Loucy (cell line): ENCODE results near the gene ARHGEF39.

ENCODE experiments used
- H2AFZ ChIP-seq: fragments of 200-600 bp; sonication (generic); 2 replicates; pipeline ENCODE4 v1.6.0; 2016; ENCODE audit warnings: antibody characterized with exemption, mild to moderate bottlenecking, low read length, moderate library complexity
- H3F3A ChIP-seq: fragments of 200-600 bp; 2 replicates; pipeline ENCODE4 v1.6.0; 2016; ENCODE audit warnings: antibody characterized with exemption, low read depth, mild to moderate bottlenecking
- H3K27me3 ChIP-seq: fragments of 200-600 bp; sonication (generic); 2 replicates; pipeline ENCODE4 v1.6.1; 2014; ENCODE audit warnings: low read length, mild to moderate bottlenecking; ENCODE audit not compliant: insufficient read depth, poor library complexity, severe bottlenecking
- H3K36me3 ChIP-seq: fragments of 200-600 bp; sonication (generic); 2 replicates; pipeline ENCODE4 v1.6.1; 2016; ENCODE audit warnings: low read length; ENCODE audit not compliant: insufficient read depth
- H3K4me1 ChIP-seq: fragments of 200-600 bp; sonication (generic); 2 replicates; pipeline ENCODE4 v1.5.1; 2014; ENCODE audit warnings: low read length, mild to moderate bottlenecking; ENCODE audit not compliant: insufficient read depth, poor library complexity, severe bottlenecking
- H3K4me2 ChIP-seq: fragments of 200-600 bp; sonication (generic); 2 replicates; pipeline ENCODE4 v1.6.0; 2014; ENCODE audit warnings: antibody characterized with exemption, low read length, low read depth, mild to moderate bottlenecking; ENCODE audit not compliant: poor library complexity, severe bottlenecking
- H3K4me3 ChIP-seq: fragments of 200-600 bp; sonication (generic); 2 replicates; pipeline ENCODE4 v1.5.1; 2014; ENCODE audit warnings: low read length, mild to moderate bottlenecking, mixed read lengths; ENCODE audit not compliant: poor library complexity, severe bottlenecking
- H3K79me2 ChIP-seq: fragments of 200-600 bp; sonication (generic); 2 replicates; pipeline ENCODE4 v1.6.1; 2014; ENCODE audit warnings: low read length; ENCODE audit not compliant: insufficient read depth
- H3K9ac ChIP-seq: fragments of 200-600 bp; sonication (generic); 2 replicates; pipeline ENCODE4 v1.6.0; 2014; ENCODE audit warnings: mild to moderate bottlenecking, low read depth, low read length, moderate library complexity; ENCODE audit not compliant: poor library complexity, severe bottlenecking
- H3K9me2 ChIP-seq: fragments of 200-600 bp; sonication (generic); replicated peaks from 2 replicates; pipeline ENCODE4 v1.6.1; 2016; ENCODE audit warnings: low read depth, low read length, mixed read lengths
- H3K9me3 ChIP-seq: fragments of 200-600 bp; sonication (generic); 2 replicates; pipeline ENCODE4 v1.6.1; 2014; ENCODE audit warnings: mild to moderate bottlenecking, antibody characterized with exemption, low read length, low read depth; ENCODE audit not compliant: insufficient read depth
- H4K20me1 ChIP-seq: fragments of 200-600 bp; sonication (generic); 2 replicates; pipeline ENCODE4 v1.6.0; 2014; ENCODE audit warnings: antibody characterized with exemption, low read length, mild to moderate bottlenecking; ENCODE audit not compliant: insufficient read depth, poor library complexity, severe bottlenecking
- CTCF ChIP-seq: fragments of 200-600 bp; sonication (generic); conservative IDR thresholded peaks from 2 replicates; pipeline ENCODE4 v1.5.1; 2014; ENCODE audit warnings: mild to moderate bottlenecking, antibody characterized with exemption, low read length
- EZH2phosphoT487 ChIP-seq: fragments of 200-600 bp; IDR thresholded peaks from 2 replicates; pipeline ENCODE4 v1.6.1; 2018; ENCODE audit warnings: antibody characterized with exemption, mild to moderate bottlenecking, moderate library complexity, borderline replicate concordance

Gene ARHGEF39

GRCh38 chr9:35618854-35619799 lies 45.9 kb downstream of the ARHGEF39 start:
- Histone ChIP-seq H2AFZ (peak overlapping the region; percentile 40), H3K4me3 (peak overlapping the region; percentile 74), H3K4me2 (peak overlapping the region; percentile 99), H3K9ac (peak overlapping the region; percentile 89), H4K20me1 (no peaks in the 10 kb centered on the region), H3K9me3 (no peaks in the 10 kb centered on the region), H3K36me3 (no peaks in the 10 kb centered on the region), H3K9me2 (no peaks in the 10 kb centered on the region), H3F3A (peaks cover 11% of the 10 kb centered on the region), H3K27me3 (no peaks in the 10 kb centered on the region), H3K79me2 (peaks cover 31% of the 10 kb centered on the region; the same call in 1 of the 2 replicates), H3K4me1 (peaks cover 61% of the 10 kb centered on the region)
- TF ChIP-seq EZH2phosphoT487 (no peak), CTCF (no peak)

GRCh38 chr9:35618325-35618727 lies 46.7 kb downstream of the ARHGEF39 start, which contains the start of gene CD72:
Gene CD72 (minus strand): TSS chr9:35618413. CDS start chr9:35618303, 110 bp downstream.
- H3K9ac ChIP-seq, result peak within 1 kb of the TSS; percentile 89

GRCh38 chr9:35617548-35617947 lies 47.4 kb downstream of the ARHGEF39 start:
- H3K4me1 ChIP-seq, result peaks cover 61% of the 10 kb centered on the region
- no peaks in the 10 kb centered on the region for H3K9me2 ChIP-seq
- H3K36me3 ChIP-seq, result no peaks in the 10 kb centered on the region
- peak overlapping the region; percentile 74 for H3K4me3 ChIP-seq
- H4K20me1 ChIP-seq, result no peaks in the 10 kb centered on the region
- H2AFZ ChIP-seq, result no peak overlapping the region
- H3K79me2 ChIP-seq, result peaks cover 31% of the 10 kb centered on the region; the same call in 1 of the 2 replicates
- peaks cover 11% of the 10 kb centered on the region for H3F3A ChIP-seq
- no peaks in the 10 kb centered on the region for H3K9me3 ChIP-seq
- H3K9ac ChIP-seq, result peak overlapping the region; percentile 89
- H3K27me3 ChIP-seq, result no peaks in the 10 kb centered on the region
- peak overlapping the region; percentile 99 for H3K4me2 ChIP-seq
- TF ChIP-seq CTCF, result no peak
- TF ChIP-seq EZH2phosphoT487, result no peak

More at GRCh38 chr9:35618325-35618727, 46.7 kb downstream of the ARHGEF39 start, which contains the start of gene CD72:
- H4K20me1 ChIP-seq, result no peaks in the 10 kb centered on the region
- H3K27me3 ChIP-seq, result no peaks in the 10 kb centered on the region
- TF ChIP-seq EZH2phosphoT487, result no peak
- TF ChIP-seq CTCF, result no peak
- peak within 1 kb of the TSS; percentile 74 for H3K4me3 ChIP-seq
- peaks cover 11% of the 10 kb centered on the region for H3F3A ChIP-seq
- H2AFZ ChIP-seq, result 0 out of 2 replicates have a peak within 1 kb of the TSS, but pooled peaks have one; percentile 11
- no peaks in the 10 kb centered on the region for H3K36me3 ChIP-seq
- peaks cover 31% of the 10 kb centered on the region; the same call in 1 of the 2 replicates for H3K79me2 ChIP-seq
- H3K9me3 ChIP-seq, result no peaks in the 10 kb centered on the region
- peaks cover 61% of the 10 kb centered on the region for H3K4me1 ChIP-seq
- H3K9me2 ChIP-seq, result no peaks in the 10 kb centered on the region
- H3K4me2 ChIP-seq, result peak within 1 kb of the TSS; percentile 99
